ENCODE results near the gene MXRA5. TPM values are rescaled to one million over a fixed set of nuclear protein-coding genes. Genes with fewer than 3 reads are reported as not detected.

MXRA5 gene
- total and polyA plus RNA-seq, 10 of the 15 experiments (the other 5 are each of a cell fraction or from before 2014, with no cell fraction given), result 0.01 to 0.03 TPM; not detected in 8

DNA sequence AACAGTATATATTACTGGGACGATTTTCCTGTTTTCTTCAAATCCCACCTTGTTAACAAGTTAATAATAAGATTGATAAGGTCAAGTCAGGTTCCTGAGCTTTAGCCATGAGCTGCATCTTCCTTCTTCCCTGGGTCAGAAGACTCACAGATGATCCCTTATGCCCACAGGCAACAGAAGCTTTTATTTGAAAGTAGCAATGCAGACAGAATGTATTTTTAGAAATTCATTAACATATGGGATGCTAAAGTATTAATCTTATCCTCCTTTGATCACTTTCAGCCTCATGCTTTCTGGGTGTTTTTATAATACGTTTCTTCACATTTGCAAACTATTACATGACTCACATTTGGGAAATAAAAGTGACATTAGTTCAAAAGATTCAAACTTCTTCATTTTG, 42.0 kb upstream of the MXRA5 start (continued):
- TF ChIP-seq MEF2B (IDR thresholded peaks at IDR 0.05; ENCODE audit: partially characterized antibody, poor library complexity, severe bottlenecking) (no peak), KDM1A (IDR thresholded peaks at IDR 0.05; ENCODE audit: borderline replicate concordance) (no peak)

DNA sequence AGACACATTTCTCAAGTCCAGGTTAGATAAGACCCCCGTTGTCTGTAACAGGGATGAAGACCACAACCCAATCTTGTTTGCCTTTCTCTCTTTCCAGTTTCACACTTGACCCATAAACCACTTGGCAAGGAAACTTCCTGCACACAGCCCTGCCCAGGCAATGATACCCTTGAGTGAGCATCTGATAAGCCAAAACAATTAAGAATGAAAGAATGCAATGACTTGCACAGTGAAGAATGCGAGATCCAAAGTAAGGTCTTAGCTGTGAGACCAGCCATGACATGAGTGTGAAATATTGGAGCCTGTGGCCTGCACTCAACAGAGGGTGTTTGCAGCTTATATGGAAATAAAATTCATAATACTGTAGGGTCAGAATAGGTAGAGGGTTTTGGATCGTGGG, 37.9 kb upstream of the MXRA5 start:
- no peaks in the 10 kb centered on the region for H3K36me3 ChIP-seq (ENCODE audit: control insufficient read depth in 2 of 2, insufficient read depth in 2 of 2, low read length in 1 of 2)
- no TSS peak for BruUV-seq (replicated peaks)
- H3K79me2 ChIP-seq (ENCODE audit: control insufficient read depth, insufficient read depth, low read length), result no peaks in the 10 kb centered on the region
- SMC1A ChIA-PET (ENCODE audit: uncharacterized antibody, unreplicated experiment), result no interaction called here
- CTCF ChIA-PET, result no interaction called here
- no peak for ATAC-seq
- intact Hi-C loops (cut with micrococcal nuclease; ENCODE audit: unreplicated experiment), result no loop called here
- H3K4me1 ChIP-seq (ENCODE audit: control insufficient read depth, insufficient read depth, low read length), result no peaks in the 10 kb centered on the region
- no peak overlapping the region for H3K4me3 ChIP-seq
- no peak overlapping the region for H3K9ac ChIP-seq (ENCODE audit: control insufficient read depth, insufficient read depth, low read length)
- no peak for FAIRE-seq
- no peak for DNase-seq (ENCODE audit: low read depth, low spot score)
- WGBS (ENCODE audit: insufficient coverage, insufficient replicate concordance, low lambda C conversion rate, missing lambda C conversion rate), result 4% methylated on average over 3 of the region's 3 CpGs
- in situ Hi-C loops (cut with MboI), result no loop called here
- H4K20me1 ChIP-seq (ENCODE audit: control insufficient read depth, insufficient read depth), result no peaks in the 10 kb centered on the region
- TF ChIP-seq POU2F2 (IDR thresholded peaks at IDR 0.05; ENCODE audit: borderline replicate concordance, low read depth, low read length), result no peak
- TF ChIP-seq TARDBP (IDR thresholded peaks at IDR 0.05; ENCODE audit: borderline replicate concordance), result no peak
- no peak for TF ChIP-seq IKZF2 (IDR thresholded peaks at IDR 0.05)
- TF ChIP-seq BRCA1 (IDR thresholded peaks at IDR 0.05; ENCODE audit: low read depth, low read length), result no peak
- no peak for TF ChIP-seq ZNF207 (IDR thresholded peaks at IDR 0.05; ENCODE audit: borderline replicate concordance)
- TF ChIP-seq ZNF274 (IDR thresholded peaks at IDR 0.05; ENCODE audit: insufficient read depth, insufficient read length), result no peak
- TF ChIP-seq, protein P1, sequence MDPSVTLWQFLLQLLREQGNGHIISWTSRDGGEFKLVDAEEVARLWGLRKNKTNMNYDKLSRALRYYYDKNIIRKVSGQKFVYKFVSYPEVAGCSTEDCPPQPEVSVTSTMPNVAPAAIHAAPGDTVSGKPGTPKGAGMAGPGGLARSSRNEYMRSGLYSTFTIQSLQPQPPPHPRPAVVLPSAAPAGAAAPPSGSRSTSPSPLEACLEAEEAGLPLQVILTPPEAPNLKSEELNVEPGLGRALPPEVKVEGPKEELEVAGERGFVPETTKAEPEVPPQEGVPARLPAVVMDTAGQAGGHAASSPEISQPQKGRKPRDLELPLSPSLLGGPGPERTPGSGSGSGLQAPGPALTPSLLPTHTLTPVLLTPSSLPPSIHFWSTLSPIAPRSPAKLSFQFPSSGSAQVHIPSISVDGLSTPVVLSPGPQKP (IDR thresholded peaks at IDR 0.05; ENCODE audit: low read depth, low read length), result no peak
- POLR2A ChIA-PET, result no interaction called here
- RAD21 ChIA-PET (ENCODE audit: unreplicated experiment), result no interaction called here
- H3K27me3 ChIP-seq (replicated peaks in 1 of 2; ENCODE audit: control insufficient read depth in 2 of 2, insufficient read depth in 2 of 2, low read length in 1 of 2), result no peaks in the 10 kb centered on the region
- no peaks in the 10 kb centered on the region for H3K9me3 ChIP-seq (replicated peaks; ENCODE audit: control insufficient read depth, insufficient read depth, low read length)
- H3K4me2 ChIP-seq (ENCODE audit: control insufficient read depth, insufficient read depth), result no peak overlapping the region
- no peak overlapping the region for H3K27ac ChIP-seq (ENCODE audit: control insufficient read depth, insufficient read depth)
- H2AFZ ChIP-seq (ENCODE audit: control insufficient read depth, low read depth, low read length), result no peak overlapping the region
